ENCODE data around the gene PCID2. TPM values are rescaled to one million over a fixed set of nuclear protein-coding genes. Genes with fewer than 3 reads are reported as not detected.

Gene PCID2
- total and polyA plus RNA-seq, 2 experiments from 2014 or later: 79.6 to 107 TPM

GRCh38 chr13:113144255-113144629 is 64.2 kb downstream of the PCID2 start:
- Mint-ChIP-seq H3K4me1 (no peaks in the 10 kb centered on the region; the same call in 2 of the 3 replicates), H3K27me3 (ENCODE audit: insufficient read depth, low read depth, poor library complexity) (no peaks in the 10 kb centered on the region), H3K27ac (no peak overlapping the region), H3K4me3 (no peak overlapping the region), H3K36me3 (ENCODE audit: low read depth) (no peaks in the 10 kb centered on the region), H3K9me3 (no peaks in the 10 kb centered on the region)
- no peak overlapping the region for H3K27ac ChIP-seq (ENCODE audit: low read depth)
- no peaks in the 10 kb centered on the region for H3K9me2 ChIP-seq (ENCODE audit: insufficient read depth)
- TF ChIP-seq ZNF114 (CRISPR knock-in tag; IDR thresholded peaks at IDR 0.05) (no peak), EZH2phosphoT487 (IDR thresholded peaks at IDR 0.05; ENCODE audit: unreplicated experiment) (no peak), NANOG (IDR thresholded peaks at IDR 0.05; ENCODE audit: borderline replicate concordance) (no peak), STAT1 (IDR thresholded peaks at IDR 0.05; ENCODE audit: unreplicated experiment) (no peak), POLR2AphosphoS5 (IDR thresholded peaks at IDR 0.05; ENCODE audit: low read depth) (no peak), JUNB (IDR thresholded peaks at IDR 0.05; ENCODE audit: unreplicated experiment) (no peak), ZNF331 (CRISPR knock-in tag; IDR thresholded peaks at IDR 0.05; ENCODE audit: low read depth) (no peak), CTCF (conservative IDR thresholded peaks at IDR 0.05; ENCODE audit: low read depth in 2 of 2) (no peak), CREB1 (CRISPR knock-in tag; IDR thresholded peaks at IDR 0.05; ENCODE audit: low read depth) (no peak), ZNF462 (CRISPR knock-in tag; IDR thresholded peaks at IDR 0.05) (no peak), EZH2 (IDR thresholded peaks at IDR 0.05; ENCODE audit: low read depth, unreplicated experiment) (no peak)
- TF ChIP-seq, protein P1, sequence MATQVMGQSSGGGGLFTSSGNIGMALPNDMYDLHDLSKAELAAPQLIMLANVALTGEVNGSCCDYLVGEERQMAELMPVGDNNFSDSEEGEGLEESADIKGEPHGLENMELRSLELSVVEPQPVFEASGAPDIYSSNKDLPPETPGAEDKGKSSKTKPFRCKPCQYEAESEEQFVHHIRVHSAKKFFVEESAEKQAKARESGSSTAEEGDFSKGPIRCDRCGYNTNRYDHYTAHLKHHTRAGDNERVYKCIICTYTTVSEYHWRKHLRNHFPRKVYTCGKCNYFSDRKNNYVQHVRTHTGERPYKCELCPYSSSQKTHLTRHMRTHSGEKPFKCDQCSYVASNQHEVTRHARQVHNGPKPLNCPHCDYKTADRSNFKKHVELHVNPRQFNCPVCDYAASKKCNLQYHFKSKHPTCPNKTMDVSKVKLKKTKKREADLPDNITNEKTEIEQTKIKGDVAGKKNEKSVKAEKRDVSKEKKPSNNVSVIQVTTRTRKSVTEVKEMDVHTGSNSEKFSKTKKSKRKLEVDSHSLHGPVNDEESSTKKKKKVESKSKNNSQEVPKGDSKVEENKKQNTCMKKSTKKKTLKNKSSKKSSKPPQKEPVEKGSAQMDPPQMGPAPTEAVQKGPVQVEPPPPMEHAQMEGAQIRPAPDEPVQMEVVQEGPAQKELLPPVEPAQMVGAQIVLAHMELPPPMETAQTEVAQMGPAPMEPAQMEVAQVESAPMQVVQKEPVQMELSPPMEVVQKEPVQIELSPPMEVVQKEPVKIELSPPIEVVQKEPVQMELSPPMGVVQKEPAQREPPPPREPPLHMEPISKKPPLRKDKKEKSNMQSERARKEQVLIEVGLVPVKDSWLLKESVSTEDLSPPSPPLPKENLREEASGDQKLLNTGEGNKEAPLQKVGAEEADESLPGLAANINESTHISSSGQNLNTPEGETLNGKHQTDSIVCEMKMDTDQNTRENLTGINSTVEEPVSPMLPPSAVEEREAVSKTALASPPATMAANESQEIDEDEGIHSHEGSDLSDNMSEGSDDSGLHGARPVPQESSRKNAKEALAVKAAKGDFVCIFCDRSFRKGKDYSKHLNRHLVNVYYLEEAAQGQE (IDR thresholded peaks at IDR 0.05; ENCODE audit: unreplicated experiment): no peak
- TF ChIP-seq, protein P2, sequence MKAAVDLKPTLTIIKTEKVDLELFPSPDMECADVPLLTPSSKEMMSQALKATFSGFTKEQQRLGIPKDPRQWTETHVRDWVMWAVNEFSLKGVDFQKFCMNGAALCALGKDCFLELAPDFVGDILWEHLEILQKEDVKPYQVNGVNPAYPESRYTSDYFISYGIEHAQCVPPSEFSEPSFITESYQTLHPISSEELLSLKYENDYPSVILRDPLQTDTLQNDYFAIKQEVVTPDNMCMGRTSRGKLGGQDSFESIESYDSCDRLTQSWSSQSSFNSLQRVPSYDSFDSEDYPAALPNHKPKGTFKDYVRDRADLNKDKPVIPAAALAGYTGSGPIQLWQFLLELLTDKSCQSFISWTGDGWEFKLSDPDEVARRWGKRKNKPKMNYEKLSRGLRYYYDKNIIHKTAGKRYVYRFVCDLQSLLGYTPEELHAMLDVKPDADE (IDR thresholded peaks at IDR 0.05): no peak
- H3F3A ChIP-seq (replicated peaks; ENCODE audit: low read depth): no peaks in the 10 kb centered on the region
- H3K4me1 ChIP-seq (ENCODE audit: insufficient read depth): no peaks in the 10 kb centered on the region
- no peak overlapping the region for H3K4me2 ChIP-seq
- H3K36me3 ChIP-seq (ENCODE audit: insufficient read depth): no peaks in the 10 kb centered on the region
- no peak for DNase-seq (ENCODE audit: low spot score)
- peak; percentile 17 for ATAC-seq
- no peak overlapping the region for H2AFZ ChIP-seq
- H4K20me1 ChIP-seq (replicated peaks; ENCODE audit: insufficient read depth): no peaks in the 10 kb centered on the region
- no peaks in the 10 kb centered on the region for H3K79me2 ChIP-seq (replicated peaks; ENCODE audit: insufficient read depth)
- H3K27me3 ChIP-seq (ENCODE audit: insufficient read depth): no peaks in the 10 kb centered on the region
- no peak overlapping the region for H3K4me3 ChIP-seq
